Measurements from ENCODE around the gene OR4M1.

DNA sequence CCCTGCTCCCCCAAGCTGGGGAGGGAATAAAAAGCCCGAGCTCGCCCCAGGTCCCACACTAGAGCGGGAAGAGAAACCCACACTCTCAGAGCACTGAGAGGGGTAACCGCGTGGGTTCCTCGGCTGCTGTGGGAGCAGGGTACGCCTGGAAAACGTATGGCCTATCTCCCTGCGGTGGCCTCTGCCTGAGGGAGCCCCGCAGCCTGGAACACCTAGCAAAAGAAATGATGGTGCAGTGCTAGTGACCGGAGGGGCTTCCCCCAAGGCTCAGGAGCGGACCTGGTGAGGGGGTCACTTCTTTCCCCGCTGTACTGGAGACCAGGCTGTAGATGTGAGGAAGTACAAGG, 27.8 kb downstream of the OR4M1 start:
- TF ChIP-seq, protein P1, sequence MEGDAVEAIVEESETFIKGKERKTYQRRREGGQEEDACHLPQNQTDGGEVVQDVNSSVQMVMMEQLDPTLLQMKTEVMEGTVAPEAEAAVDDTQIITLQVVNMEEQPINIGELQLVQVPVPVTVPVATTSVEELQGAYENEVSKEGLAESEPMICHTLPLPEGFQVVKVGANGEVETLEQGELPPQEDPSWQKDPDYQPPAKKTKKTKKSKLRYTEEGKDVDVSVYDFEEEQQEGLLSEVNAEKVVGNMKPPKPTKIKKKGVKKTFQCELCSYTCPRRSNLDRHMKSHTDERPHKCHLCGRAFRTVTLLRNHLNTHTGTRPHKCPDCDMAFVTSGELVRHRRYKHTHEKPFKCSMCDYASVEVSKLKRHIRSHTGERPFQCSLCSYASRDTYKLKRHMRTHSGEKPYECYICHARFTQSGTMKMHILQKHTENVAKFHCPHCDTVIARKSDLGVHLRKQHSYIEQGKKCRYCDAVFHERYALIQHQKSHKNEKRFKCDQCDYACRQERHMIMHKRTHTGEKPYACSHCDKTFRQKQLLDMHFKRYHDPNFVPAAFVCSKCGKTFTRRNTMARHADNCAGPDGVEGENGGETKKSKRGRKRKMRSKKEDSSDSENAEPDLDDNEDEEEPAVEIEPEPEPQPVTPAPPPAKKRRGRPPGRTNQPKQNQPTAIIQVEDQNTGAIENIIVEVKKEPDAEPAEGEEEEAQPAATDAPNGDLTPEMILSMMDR (conservative IDR thresholded peaks at IDR 0.05 in 1 of 2, IDR thresholded peaks at IDR 0.05 in 1 of 2; ENCODE audit: low read depth in 1 of 2, low read length in 2 of 2) = no peak
- no peak for TF ChIP-seq EZH2 (IDR thresholded peaks at IDR 0.05; ENCODE audit: low read length, missing control alignments)

Data from fibroblast of lung (primary cell).